Right renal pelvis (tissue), 4 donors: ENCODE data around the gene PPT2. TPM values are rescaled to one million over a fixed set of nuclear protein-coding genes. Genes with fewer than 3 reads are reported as not detected.

Experiments
- DNase-seq, 4 donors: peaks; one replicate each; pipeline ENCODE4 v3.0.0-alpha.2; 2013; ENCODE audit warnings: low read depth in 4 of 4, low spot score in 3 of 4, missing footprints in 1 of 4
- polyA plus RNA-seq, 4 donors: library from polyadenylated mRNA; unstranded; fragments of 120-200 nt; gene quantifications; one replicate each; pipeline ENCODE4 v1.2.1, GENCODE V29; 2013; ENCODE audit not compliant: insufficient read length in 4 of 4

PPT2 gene, protein sequence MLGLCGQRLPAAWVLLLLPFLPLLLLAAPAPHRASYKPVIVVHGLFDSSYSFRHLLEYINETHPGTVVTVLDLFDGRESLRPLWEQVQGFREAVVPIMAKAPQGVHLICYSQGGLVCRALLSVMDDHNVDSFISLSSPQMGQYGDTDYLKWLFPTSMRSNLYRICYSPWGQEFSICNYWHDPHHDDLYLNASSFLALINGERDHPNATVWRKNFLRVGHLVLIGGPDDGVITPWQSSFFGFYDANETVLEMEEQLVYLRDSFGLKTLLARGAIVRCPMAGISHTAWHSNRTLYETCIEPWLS
- 10 to 100 TPM; 33.8 to 39.2 (median 34.8) TPM for polyA plus RNA-seq

DNA sequence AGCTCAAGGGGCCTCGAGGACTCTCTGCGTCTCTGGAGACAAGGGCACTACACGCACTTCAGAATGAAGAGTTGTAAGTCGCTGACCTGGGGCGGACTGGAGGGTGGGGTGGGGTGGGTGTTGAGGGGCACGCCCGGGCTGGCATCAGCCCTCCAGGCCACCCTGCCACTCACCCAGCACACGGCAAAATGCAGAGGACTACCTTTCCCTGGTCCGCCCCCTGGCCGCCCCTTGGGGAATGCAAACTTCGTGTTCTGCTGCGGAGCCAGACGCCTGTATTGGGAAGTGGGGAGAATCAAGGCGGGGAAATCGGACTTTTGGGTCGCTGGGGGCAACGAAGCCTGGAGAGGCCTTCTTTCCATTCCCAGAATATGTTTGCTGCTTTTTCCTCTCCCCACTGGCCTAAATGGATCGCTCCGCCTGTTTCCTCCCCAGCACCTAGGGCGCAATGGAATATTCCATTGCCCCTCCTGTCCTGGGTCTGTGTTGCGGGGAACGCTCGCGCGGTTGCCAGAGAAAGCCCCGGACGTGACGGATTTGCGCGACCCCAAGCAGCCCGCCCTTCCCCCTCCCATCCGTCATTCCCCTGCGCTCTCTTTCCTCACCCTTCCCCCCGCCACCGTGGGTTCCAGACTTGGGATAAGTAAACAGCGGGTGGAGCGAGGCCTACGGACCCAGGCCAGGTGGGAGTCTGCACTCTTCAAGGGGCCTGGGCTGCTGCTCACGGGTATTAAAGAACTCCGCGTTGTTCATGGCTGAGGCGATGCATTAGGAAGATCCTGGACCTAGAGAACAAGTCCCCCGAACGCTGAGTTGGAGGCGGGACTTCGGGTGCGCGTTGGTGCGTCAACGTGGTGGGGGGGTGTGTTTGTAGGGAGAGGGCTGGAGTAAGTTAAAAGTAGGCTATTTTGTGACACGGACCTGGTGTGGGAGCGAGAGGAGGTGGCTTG lies at the start of gene PPT2:
Gene PPT2 (plus strand): TSS at position 578 of the 950 bp plus-strand sequence. CDS start 454 bp downstream, outside the sequence.
- DNase-seq: peak; percentile 89 to 95 (median 92)

DNA sequence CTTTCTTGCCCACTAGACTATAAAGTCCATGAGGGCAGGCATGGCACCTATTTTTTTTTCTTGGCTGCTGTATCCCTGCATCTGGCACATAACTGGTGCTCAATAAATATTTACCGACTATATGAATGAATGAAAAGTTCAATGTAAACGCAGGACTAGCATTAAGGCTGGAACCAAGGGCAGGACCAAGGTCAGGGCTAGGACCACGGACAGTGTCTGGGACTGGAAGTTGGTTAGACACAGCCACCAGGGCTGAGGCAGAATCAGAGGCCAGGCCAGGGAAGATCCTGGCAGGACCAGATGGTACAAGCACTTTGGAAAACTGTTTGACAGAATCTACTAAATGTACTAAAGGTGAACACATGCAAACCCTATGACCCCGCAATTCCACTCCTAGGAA lies 48.5 kb upstream of the PPT2 start:
- DNase-seq: no peak

DNA sequence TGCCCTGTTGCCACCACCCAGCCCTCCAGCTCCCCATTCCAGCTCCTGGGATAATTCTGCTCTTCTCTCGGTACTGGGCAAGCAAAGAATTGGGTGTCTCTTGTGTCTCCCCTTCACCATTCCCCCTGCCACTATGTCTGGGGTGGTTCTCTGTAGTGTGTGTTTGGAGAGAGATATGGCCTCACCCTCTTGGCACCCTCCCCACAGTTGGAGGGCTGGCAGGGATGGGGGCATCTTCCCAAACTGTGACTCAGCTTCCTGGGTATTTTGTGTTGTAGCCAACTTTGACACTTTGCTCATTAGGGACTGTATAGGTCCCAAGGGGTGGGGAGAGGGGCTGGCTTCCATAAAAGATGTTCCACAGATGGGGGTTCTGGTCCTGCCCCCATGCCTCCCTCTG lies 46.5 kb upstream of the PPT2 start:
- DNase-seq: no peak

DNA sequence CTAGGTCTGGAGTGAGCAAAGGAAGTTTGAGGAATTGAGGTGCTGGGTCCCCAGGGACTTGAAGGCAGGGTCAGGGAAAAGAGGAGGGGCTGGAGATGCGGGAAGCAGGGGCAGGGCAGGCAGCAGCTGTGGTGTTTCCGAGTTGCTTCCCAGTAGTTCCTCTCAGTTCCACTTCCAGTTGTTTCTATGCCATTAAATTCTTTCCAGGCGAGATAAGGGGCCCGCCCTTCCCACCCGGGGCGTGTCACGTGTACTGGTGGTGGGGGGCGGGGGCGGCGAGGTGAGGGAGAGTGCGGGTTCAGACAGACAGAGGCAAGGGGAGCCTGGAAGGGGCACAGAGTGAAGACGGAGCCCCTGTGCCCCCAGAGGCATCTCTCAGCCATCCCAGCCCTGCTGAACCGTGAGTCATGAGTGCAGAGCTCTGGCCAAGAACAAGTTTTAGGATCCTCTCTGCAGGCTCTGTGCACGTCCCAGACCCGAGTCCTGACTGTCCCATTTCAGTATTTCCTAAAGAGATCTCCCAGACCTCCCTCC lies 45.8 kb upstream of the PPT2 start:
- no peak for DNase-seq

DNA sequence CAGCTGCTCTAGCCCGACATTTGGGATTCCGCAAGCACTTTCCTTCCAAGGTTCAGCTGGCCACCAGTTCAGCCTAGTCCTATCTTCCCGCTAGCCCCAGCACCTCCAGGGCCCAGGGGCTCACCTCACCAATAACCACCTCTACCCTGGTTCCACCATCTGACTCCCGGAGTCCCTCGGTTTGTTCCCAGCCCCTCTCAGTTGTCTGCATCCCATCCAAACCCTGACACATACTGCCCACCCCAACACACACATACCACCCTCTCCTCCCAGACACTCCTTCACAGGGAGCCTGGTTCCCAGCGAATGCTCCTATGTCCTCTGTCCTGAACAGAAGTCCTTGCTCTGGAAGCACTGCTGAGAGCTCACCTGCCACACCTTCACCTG lies 45.2 kb upstream of the PPT2 start:
- no peak for DNase-seq

DNA sequence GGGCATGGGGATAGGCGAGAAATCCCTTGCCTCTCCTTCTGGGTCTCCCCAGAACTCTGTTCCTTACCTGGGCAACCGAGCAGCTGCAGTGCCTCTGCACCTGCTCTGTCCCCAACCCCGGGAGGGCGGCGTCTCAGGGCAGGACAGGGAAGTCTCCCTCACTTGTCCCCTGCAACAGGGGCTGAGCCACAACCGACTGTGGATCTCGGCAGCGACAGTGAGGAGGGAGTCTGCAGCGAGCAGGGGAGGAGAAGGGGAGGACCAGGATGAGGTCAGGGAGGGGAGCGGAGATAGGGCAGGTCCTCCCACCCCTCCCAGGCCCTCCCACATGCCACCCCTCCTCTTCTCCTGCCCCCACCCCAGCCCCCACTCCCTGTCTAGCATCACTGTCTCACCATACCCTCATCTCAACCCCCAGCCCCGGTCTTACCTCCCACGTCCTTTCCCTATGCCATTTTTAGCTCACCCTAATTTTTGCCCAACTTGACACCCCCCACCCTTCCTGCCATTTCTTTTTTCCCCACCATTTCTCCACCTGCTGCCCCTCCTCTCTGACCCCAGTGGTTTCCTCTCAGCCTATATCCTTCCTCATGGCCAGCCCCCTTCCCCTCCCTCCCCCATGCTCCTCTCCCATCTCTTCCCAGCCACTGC lies 44.7 kb upstream of the PPT2 start, which contains the start of gene TNXB:
Gene TNXB (minus strand): TSS at position 225 of the 651 bp plus-strand sequence. CDS start 11,140 bp downstream, outside the sequence.
- no peak for DNase-seq

DNA sequence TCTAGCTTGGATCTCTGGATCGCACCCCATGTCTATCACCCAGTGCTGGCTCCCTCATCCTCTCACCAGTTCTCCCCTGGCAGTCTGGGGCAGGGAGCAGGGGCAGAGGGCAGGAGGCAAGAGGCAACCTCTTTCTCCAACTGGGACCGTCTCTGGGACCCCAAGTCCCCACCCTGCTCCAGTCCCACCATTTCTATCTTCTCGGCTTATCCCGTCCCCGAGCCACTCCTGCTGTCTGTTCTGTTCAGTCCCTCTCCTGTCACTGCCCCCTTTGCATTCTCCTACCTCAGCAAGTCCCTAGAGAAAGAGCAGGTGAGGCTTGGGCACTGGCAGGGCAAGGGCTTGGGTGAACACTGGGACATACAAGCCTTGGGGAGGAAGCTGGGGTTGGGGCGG lies 44.2 kb upstream of the PPT2 start:
- no peak for DNase-seq

DNA sequence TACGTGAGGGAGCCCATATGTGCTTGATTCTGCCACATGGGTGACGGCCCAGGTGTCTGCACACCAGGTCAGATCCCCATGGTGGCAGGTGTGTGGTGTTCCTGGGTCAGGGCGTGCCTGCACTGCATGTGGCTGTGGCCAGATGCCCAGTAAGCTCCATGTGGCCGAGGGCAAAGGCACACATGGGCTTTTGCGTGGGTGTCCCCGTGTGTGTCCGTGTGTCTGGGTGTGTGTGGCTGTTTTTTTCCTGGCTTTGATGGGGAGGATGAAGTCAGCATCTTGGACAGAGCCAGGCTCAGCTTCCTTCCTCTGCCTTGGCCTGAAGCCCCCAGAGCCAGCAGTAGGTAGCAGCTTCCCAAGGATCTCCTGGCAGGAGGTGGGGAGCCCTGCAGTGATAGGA lies 43.3 kb upstream of the PPT2 start:
- no peak for DNase-seq

DNA sequence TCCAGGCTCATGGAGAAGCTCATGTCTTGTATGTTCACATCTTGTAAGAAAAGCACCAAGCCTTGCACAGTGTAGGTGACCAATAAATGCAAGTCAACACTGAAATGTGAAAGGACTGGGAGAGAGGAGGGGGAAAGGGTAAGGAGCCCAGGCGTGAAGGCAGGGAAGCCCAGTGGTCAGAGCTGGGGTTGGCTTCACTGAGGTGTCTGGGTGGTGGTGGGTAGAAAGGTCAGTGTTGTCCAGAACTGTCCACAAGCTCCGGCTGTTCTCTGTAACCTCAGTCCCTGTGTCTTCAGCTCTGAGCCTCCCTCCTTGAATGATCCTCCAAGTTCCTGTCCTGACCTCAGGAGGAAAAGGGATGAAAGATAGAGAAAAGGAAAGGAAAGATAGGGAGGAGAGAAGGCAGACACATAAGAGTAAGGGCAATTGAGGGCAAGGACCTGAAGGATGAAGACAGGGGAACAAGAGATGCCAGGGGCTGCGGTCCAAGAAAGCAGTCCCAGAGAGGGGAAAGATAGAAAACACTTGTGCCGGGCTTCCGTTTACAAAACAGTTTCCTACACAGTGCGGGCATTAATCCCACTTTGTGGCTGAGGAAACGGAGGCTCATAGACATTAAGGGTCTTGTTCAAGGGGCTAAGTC lies 42.4 kb upstream of the PPT2 start:
- DNase-seq: no peak

DNA sequence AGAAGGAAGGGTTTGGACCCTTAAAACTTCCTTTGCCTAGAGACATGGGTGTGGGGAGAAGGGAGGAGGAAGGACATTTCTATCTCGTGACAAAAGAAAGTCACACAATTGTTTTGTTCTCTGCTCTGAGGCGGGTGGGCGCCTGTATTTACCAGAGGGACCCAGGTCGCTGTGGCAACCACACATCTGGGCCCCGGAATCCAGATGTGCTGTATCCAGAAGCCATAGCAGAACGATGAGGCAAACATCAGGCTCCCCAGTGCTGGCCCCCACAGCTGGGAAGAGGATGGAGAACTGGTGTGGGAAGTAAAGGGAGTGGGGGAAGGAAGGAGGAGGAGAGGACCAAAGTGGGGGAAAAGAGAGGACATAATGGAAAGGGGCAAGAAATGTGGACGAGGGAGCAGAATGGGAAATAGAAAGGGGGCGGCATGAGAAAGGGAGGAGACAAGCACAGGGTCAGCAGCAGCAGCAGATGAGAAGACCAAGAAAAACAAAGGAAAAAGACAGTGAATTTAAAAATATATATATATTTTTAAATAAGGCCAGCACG lies 41.4 kb upstream of the PPT2 start:
- no peak for DNase-seq

DNA sequence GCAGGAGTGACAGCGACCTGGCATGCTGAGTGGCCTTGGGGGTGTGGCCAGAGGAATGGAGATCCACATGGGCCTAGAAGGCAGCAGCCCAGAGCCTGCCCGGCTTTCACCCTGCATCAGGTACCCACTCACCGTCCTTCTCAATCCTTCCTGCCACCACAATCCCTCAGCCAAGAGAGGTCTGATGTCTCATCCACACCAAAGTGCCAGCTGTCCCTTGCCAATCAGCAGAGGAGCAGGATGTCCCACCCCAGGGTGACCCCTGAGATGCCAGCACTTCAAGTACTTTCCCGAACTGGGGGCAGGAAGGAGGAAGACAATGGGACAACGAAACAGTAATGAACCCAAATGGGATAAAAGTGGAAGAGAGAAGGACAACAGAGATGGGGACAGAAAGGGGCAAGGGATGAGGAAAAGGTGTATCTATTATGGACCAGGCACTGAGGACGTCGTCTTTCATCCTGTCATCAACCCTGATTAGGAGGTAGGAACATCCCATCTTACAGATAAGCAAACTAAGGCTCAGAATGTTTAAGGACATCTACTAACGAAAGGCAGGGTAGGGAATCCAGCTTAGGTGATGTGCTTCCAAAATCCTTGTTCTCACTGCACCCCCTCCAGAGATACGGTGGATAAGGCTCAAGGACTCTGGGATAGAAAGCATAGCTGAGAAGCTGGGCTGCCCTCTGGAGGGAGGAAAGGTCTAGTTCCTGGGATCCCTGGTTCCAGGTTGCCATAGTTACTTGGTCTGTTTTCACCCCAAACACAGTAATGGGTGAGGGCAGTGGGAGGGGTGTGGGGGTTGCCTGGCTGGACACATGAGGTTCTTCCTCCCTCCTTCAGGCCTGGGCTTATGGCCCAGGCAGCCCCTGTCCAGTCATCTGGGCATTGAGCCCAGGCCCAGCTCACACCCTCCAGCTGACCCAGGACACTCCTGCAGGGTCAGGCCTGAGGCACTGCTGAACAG lies 40.3 kb upstream of the PPT2 start:
- no peak for DNase-seq

DNA sequence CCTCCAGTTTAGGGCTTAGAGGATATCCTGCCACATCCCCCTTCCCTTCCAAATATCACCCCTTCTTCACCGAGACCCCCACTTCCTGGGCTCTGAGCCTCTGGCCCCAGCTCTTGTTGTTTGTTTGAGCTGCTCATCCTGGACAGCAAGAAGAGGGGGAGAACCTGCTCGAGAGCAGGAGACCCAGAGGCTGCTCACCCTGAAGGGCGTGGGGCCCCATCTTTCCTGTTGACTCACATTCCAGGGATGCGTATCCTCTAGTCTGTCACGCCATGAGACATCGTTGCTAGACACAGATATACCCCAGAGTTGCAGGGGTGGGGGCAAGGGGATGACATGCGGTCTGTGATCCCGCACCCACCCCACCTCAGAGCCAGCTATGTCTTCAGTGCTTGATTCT lies 39.1 kb upstream of the PPT2 start:
- DNase-seq: no peak

DNA sequence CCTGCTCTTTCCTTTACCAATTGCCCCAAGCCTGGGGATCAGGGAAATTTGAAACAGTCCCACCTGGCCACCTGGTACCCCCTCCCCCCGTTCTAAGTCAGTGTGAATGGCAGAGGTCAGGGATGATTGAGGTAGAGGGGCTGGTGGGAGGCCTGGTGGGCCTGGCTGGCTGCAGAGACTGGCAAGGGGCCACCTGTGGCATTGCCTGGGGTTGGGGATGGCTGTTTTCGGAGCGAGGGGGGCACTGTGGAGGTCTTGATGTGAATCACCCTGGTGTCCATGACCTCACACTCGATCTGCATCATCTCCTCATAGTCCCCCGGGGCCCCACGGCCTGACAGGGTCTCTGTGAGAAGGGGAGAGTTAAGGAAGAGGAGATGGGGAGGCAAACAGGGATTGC lies 38.3 kb upstream of the PPT2 start:
- no peak for DNase-seq

DNA sequence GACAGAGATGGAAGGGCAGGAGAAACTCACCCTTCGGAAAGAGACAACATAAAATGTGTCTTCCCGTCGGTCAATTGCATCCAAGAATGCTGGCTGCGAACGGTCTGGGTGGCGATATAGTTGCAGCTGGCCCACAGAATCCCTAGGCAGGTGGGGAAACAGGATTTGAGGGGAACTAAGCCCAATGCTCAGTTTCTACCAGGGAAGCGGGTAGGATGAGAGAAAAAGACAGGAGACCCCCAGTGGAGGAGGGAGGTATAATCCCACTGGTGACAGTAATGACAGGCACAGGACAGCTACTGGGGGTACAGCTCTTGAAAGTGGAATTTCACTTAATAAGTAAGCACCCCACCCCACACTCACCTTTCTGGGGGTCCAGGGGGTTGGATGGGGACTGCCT lies 37.3 kb upstream of the PPT2 start:
- no peak for DNase-seq

DNA sequence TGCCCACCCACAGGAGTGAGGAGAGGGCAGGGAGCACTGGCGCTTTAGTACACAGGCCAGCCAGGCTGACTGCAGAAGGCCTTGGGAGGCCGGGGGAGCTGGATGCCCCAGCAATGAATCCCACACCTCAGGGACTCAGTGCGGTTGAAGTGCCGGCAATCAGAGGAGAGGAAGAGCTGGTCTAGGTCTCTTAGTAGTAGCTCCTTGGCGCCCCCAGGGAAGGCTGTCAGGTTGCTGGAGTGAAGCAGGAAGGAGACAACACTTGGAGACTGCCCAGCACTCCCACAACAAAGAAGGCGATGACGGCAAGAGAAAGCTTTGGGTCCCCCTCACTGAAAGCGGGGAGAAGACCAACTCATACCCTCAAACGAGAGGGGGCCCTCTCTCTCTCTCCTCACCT lies 36.5 kb upstream of the PPT2 start:
- no peak for DNase-seq

DNA sequence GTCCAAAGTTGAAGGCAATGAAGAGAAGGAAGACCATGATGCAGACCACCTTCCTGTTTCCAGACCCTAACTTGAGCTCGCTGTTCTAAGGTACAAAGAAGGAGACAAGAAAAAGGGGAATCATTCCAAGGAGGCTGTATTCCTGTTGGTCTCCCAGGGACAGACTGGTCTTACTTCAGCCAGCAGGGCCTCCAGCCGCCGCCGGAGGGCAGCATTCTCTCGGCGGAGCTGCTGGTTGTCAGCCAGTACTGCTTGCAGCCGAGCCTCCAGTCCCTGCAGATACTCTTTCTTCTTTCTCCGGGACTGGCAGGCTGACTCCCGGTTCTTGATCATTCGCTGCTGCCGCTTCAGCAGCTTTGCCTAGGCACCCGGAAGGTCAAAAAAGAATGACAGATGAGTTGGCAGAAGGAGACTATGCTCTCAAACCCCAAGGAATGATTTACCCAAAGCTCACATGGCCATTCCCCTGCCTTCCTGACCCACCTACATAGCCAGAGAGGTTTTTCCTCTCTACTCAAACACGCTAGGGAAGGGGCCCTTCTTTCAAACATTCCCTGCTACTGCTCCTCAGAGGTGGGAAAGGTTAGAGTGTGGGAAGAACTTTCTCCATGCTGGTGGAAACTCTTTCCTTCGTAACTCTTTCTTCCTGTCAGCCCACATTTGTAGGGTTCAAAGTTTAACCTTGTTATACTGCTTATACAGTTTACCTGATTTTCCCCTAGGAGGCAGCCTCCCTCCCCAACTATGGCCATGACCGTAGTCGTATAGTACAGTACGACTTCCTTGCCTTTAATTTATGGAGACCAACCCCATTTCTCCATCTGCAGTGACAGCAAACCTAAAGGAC lies 34.9 kb upstream of the PPT2 start:
- peak in 3 of 4 donors; percentile 67 to 74 (median 73) for DNase-seq

DNA sequence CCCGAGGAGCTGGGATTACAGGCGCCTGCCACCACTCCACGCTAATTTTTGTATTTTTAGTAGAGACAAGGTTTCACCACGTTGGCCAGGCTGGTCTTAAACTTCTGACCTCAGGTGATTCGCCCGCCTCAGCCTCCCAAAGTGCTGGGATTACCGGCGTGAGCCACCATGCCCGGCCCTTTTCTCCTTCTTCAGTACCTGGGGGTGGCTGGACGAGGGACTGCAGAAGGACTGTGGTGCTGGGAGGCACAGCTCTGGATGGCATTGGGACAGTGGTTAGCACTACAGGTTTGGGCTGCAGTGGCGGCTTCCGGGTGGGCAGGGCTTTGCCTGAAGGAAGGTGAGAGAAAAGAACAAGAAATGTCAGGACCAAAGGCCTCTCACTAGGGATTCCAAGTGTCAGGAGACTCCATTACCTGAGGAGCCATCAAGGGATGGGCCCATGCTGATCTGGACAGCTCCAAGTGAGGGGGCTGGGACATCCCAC lies 33.3 kb upstream of the PPT2 start:
- DNase-seq: no peak

DNA sequence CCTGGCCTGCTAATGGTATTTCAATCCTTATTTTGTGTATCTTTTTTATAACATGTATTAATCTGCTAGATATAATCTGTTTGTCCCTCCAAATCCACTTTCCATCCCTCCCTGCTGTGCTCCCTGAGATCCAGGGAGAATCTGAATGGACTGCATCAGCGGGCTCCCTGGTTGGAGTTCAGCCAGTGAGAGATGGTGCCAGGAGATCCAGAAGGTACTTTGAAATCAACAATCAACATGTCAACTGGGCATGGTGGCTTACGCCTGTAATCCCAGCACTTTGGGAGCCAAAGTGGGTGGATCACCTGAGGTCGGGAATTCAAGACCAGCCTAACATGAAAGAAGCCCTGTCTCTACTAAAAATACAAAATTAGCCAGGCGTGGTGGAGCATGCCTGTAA lies 30.3 kb upstream of the PPT2 start:
- DNase-seq: no peak
